Measurements from ENCODE around the gene ARX. TPM values are rescaled to one million over a fixed set of nuclear protein-coding genes. Genes with fewer than 3 reads are reported as not detected.

ARX gene
- total RNA-seq, 1 donor from 2014 or later = not detected

DNA sequence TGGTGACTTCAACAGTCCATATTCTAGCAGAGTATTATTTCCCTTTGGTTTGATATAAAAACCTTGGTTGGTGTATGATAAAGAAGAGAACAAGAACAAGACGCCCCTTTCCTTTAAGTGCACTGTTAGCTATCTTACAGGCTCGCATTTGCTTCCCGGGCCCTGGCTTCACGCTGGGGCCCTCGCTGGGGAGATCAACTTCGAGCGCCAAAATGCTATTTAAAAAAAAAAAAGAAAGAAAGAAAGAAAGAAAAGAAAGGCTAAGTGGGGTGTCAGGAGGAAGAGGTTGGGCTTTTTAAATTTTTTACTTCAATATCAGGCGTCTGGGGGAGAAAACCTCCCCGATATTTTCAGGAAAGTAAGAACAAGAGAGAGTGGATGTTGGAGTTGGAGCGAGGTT is 11.7 kb downstream of the ARX start:
- DNase-seq (no peak), ATAC-seq (no peak)
- intact Hi-C loops (cut with micrococcal nuclease) = no loop called here

DNA sequence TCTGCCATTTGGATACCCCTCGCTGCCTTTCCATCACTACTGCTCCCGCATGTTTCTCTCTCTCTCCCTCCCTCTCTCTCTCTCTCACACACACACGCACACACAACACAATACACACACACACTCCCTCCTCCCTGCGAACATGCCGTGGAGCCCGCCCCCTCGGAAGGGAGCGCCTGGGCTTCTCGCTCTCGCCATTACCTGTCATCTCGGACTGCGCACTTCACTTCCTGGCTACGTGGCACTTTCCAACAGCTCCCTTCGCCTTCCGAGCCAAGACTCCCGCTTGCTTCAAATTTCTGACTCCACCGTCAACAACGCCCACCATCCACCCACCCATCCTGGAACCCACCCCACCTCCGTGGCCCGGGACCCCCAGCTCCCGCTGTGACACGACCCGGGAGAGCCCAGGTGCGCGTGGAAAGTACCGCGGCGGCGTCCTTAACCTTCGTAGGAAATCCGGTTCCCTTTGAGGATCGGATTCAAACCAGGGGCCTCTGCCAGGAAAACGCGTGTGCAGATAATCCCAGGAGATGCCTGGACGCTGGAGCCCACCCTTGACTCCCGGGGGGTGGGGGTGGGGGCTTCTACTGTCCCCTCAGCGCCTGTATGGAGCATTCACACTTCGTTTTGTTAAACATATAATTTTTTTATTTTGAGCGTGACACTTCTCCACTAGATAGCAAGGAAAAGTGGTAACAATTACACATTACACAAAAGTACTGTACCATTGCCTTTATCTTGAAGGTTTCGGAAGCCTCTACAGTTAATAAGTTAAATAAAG is 12.5 kb downstream of the ARX start:
- no peak for DNase-seq
- intact Hi-C loops (cut with micrococcal nuclease) = no loop called here
- ATAC-seq = no peak

DNA sequence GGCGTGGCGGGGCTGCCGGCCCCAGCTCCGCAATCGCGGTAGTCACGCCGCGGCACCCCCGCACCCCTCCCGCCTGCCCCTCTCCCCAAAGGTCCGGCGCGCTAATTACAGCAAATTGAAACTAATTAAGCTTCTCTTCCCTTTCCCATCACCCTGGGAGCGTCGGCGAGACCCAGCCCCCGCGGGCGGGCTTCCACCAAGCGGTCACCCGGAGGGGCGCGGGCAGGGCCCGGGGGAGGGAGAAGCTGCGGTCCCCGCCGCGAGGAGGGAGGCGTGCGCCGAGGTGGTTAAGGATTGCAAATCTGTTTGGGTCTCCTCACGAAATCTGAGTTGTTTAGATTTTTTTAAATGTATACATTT is 13.1 kb downstream of the ARX start:
- intact Hi-C loops (cut with micrococcal nuclease) = no loop called here
- ATAC-seq = no peak
- no peak for DNase-seq

DNA sequence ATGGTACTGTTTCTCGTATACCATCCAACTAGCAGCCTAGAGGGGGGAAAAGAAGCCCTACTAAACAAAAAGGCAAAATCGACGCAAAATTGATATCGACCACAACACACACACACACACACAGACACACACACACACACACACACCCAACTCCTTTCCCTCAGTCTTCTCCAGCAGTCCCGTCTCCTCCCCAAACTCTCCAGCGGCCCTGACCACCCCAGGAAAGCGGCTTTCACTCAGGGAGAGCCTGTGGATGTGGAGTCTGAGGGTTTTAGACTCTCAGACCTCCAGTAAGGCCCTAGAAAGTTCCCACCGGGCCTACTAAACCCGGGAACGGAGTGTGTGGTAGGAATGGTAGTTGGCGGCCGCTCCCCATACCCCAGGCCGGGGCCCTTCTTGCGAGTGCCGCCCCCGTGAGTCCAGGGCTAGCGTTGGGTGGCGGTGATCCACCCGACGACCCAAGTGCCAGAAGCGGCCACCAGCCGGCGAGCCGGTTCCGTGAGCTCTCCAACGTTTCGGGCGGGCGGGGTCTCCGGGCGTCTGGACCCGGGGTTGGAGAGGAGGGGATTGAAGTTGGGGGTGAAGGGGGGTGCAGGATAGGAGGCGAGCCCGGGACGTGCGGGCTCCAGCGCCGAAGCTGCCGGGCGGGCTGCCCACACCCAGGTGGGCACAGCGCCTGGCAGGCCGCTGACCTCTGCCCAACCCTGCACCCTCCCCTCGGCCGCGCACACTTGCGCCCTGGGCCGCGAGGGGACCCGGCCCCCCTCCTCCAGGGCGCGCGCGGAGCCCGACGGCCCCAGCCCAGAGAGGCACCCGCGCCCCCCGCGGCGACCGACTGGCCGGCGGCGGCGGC is 13.7 kb downstream of the ARX start:
- no peak for ATAC-seq
- intact Hi-C loops (cut with micrococcal nuclease) = no loop called here
- no peak for DNase-seq

DNA sequence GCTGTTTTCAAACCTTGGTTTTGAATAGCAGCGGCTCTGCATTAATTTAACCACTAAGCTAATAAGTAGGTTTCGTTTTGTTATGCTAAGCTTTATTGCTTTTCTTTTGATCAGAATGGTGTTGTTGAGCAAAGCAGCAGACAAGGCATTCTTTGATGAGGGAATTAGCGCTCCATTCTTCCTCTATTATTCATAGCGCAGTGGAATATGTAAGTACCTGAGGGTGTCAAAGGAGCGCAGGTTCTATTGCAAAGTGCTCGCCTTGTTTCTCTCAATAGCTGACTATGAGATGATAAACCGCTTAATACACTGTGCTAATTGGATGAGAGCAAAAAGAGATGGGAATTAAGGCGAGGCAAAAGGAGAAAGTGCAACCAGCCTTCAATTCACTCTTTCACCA is 16.3 kb downstream of the ARX start:
- intact Hi-C loops (cut with micrococcal nuclease) = no loop called here
- ATAC-seq (no peak), DNase-seq (no peak)

DNA sequence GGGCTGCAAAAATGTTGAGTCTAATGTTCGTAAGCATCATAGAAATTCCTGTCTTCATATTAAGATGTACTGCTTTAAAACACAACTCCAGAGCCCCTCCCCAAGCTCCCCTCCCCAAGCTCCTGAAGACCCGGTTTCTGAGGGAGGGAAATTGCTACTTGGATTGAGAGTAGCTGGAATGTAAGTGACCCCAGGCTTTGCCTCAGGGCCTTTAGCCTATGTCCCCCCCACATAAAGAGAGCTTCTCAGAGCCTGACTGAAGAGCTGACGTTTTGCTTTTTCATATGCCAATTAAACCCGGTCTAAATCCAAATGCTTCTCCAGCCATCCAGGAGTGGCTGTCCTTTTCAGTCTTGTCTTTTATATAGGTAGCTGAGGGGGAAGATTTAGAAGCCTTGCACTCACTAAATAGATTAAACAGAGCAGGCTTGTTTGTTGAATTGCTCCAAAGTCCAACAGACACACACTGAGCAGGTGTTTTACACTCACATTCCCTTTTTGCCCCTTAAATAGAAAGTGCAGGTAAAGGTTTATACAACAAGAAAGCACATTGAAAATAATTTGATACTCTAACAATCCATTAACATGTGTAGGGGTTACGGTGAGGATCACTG is 19.6 kb downstream of the ARX start:
- intact Hi-C loops (cut with micrococcal nuclease) = no loop called here
- no peak for ATAC-seq
- DNase-seq = no peak

DNA sequence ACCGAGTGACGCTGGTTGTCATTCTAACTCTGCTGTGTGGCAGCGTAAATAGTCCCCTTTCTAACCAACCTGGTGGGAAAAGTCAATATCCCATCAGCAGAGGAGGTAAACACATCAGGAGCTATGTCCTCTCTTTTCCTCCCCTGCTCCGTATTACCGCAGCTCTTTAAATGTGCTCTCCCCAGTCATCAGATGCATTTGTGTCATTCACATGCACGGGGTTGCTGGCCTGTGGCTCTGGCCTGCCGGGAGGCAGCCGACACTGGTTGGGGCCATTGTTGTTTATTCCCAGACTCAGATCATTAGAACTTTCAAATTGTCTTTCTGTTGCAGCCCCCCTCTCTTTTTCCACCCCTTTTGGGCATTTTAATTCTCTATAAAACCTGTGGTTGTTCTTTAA is 21.9 kb downstream of the ARX start:
- DNase-seq (no peak), ATAC-seq (no peak)
- intact Hi-C loops (cut with micrococcal nuclease) = no loop called here

DNA sequence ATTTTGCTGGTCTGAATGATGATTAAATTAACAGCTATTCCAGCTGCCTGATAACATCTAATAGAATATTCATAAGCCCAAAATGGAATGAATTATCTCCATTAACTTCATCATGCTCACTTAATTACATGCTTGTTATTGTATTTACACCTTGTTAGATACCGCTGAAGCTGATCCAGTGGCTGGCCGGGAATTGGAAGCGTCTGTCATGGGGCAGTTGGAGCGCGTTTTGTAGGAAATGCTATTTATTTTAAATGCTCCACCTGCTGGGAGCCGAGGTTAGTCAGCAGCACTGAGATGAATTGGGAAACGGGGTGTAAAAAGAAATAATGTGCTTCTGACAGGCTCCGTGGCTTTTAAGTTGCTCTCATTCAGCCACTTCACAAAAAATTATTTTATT is 25.2 kb downstream of the ARX start:
- intact Hi-C loops (cut with micrococcal nuclease) = no loop called here
- ATAC-seq (no peak), DNase-seq (no peak)

DNA sequence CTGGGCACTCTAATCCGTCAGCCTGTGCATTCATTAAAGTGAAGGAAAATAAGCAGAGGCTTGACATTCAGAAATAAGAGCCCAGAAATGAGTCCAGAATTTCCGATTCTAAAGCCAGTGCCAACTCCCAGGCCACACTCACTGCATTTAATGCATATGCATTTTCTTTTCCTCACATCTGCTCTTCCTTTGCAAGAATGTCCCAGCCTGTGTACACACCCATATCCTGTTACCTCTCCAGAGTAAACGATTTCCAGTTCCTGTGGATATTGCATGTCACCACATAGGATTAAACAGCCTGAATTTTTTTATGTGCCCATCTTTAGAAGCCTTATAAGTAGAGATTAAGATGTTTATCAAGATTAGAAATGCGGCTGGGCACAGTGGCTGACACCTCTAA is 27.5 kb downstream of the ARX start:
- no peak for DNase-seq
- ATAC-seq = no peak
- intact Hi-C loops (cut with micrococcal nuclease) = no loop called here

DNA sequence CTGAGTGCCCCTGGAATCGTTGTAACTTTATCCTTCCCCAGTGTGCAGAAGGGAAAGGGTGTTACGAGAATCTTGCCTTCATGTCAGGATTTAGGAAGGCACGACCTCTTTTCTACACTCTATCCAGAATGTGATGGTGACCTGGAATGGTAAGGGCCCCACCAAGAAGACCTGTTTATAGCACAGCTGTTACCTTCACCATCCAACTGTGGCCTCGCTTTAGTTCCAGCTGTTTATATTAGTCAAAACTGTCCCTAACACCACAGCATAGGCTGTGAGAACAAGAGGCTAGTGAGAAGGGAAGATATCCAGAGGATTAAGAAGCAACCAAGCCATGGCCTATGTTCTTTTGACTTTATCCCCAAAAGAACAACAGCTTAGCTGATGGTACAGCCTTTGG is 28.0 kb downstream of the ARX start:
- intact Hi-C loops (cut with micrococcal nuclease) = no loop called here
- ATAC-seq (no peak), DNase-seq (no peak)

DNA sequence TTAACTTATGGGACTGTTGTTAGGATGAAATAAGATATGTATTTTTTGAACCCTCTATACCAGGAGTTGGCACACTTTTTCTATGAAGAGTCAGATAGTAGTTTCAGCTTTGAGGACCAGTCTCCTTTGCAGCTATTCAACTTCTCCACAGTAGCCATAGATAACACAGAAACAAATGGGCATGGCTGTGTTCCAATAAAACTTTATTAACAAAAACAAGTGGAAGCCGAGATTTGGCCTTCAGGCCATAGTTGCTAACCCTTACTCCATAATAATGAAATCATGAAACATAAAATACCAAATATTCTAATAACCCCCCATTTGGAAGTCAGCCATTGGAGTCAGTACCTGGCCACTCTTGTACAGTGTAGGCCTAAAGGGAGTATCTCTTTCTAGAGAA is 30.6 kb downstream of the ARX start:
- intact Hi-C loops (cut with micrococcal nuclease) = no loop called here
- DNase-seq = no peak
- ATAC-seq = no peak

DNA sequence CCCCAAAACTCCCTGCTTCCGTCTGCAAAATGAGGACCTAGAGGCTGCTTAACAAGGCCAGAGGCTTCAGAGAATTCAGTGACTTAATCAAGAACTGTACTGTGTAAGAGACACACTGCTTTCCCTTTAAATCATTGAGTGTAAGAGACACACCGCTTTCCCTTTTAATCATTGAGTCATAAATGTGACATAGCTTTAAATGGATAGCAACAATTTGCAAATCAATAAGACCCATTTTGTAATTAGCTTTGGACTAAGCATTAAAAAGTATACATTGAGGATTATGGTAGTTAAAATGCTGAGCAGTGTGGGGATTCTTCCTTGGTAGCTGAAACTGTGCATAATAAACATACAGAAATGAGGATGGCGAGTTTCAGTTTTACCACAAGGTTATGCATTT is 31.8 kb downstream of the ARX start:
- ATAC-seq (no peak), DNase-seq (no peak)
- intact Hi-C loops (cut with micrococcal nuclease) = no loop called here

DNA sequence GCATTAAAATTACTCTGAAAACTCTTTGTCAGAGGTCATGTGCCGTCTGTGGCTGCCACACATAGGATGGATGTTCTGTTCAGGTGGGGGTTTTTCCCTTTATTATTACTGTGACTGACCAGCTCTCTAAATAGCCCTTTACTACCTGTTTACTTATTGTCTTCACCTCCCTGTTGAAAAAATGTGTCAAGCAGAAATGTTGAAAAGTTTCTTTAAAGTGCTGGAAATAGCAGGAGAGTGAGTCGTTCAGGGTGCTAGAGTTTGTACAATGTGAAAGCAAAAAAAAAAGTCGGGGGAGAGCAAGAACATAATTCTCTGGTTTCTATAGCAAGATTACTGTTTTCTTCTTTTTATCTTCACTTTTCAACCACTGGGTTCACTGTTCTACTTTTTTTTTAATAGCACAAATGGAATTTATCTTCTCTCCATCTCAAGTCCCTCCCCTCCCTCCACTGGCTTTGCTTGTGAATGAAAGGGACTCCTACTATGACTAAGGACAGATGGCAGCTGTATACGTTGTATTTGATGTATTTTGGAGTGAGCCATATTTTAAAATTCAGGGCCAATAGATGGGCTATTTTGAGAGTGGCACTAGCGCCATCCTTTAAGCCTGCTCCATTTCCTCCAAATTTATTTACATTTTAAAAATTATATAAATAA is 33.3 kb downstream of the ARX start:
- DNase-seq (no peak), ATAC-seq (no peak)
- intact Hi-C loops (cut with micrococcal nuclease) = no loop called here

DNA sequence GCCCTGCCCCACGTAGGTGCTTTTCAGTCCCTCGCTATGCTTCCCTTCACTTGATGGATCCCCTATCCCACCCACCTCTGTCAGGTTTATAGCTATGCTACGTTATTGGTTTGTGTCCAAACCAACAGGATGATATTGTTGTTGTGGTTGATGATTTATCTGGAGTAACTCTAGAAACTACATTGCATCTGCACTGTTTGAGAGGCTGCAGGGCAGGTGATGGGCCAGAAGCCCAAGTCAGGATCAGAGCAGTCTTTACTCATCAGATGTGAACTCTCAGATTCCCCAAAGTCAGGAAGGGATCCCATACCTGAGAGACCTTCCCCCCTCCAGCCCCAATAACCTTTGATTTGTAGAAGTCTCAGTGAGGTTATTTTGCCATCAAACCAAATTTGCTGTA is 34.7 kb downstream of the ARX start:
- no peak for DNase-seq
- intact Hi-C loops (cut with micrococcal nuclease) = no loop called here
- ATAC-seq = no peak

DNA sequence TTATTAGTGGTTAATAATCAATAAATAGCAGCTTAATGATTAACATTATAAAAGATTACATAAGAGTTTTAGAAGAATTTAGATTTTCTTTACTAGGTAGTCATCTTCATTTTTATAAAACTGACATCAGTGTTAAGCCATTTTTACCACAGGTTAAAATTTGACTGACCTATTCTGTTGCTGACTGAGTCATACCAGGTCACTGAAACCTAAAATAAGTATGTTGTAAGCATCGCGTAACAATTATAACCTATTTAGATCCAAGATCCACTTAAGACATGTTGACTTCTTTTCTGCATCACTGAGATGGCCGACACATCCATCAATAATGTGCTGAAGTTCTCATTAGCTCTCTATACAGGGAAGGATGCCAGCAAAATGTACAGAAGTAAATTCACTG is 36.7 kb downstream of the ARX start:
- DNase-seq = no peak

DNA sequence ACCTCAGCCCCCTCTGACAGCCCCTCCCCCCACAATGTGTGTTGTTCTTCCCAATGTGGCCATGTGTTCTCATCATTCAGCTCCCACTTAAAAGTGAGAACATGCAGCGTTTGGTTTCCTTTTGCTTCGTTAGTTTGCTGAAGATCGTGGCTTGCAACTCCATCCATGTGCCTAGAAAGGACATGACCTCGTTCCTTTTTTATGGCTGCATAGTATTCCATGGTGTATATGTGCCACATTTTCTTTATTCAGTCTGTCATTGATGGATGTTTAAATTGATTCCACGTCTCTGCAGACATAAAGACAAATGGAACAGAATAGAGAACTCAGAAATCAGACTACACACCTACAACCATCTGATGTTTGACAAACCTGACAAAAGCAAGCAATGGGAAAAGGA is 46.0 kb downstream of the ARX start:
- DNase-seq = no peak
- intact Hi-C loops (cut with micrococcal nuclease) = no loop called here
- no peak for ATAC-seq

More for the DNA sequence above, 36.7 kb downstream of the ARX start:
- ATAC-seq = no peak
- intact Hi-C loops (cut with micrococcal nuclease) = no loop called here

DNA sequence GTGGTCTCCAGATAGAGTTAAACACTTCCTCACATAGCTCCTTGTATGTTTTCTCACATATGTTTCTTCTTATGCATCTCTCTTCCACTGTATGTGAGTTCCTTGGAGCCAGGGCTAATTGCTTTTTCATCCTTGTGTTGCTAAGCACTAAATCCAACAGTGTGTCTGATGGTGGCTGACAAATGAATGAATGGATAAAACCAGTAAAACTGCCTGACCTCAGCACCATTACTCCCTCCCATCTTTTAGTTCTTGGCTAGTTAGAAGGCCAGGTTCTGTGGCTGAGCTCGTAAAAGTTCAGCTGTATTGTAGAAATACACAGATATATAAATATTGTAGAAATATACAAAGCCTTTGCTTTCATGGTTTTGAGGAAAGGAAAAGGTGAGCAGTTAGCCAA is 50.4 kb downstream of the ARX start:
- DNase-seq (no peak), ATAC-seq (no peak)
- intact Hi-C loops (cut with micrococcal nuclease) = no loop called here

DNA sequence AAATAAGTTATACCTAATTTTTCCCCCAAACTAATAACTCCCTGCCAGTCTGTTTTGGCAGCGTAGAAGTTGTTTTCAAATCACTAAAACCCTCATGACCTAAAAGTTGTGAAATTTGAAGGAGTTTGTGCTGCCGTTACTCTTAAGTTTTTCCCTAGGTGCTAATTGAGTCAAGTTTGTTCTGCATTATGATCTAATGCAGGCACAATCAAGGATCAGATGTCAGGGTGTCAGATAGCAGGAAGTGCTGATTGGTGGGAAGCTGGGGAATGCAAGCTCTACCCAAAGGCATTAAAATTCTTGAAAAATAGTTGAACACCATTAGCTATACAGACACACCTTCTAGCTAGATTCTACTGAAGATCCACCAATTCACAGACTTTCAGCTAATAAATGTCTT is 51.9 kb downstream of the ARX start:
- DNase-seq (no peak), ATAC-seq (no peak)
- intact Hi-C loops (cut with micrococcal nuclease) = no loop called here

DNA sequence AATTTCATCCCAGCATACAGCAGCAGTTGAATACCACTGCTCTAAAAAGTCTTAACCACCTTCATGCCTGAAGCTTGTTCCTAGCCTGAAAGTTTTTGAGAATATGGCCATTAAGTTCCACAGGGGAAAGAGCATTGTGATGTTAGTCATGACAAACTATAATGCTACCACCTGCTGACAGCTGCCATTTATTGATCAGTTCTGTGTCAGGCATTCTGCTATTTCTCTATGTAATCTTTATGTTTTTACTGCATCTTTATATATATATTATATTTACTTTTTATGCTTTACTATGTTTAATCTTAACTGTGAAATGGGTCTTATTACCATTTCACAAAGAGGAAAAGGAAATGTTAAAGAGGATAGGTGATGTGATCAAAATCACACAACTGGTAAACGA is 54.0 kb downstream of the ARX start:
- intact Hi-C loops (cut with micrococcal nuclease) = no loop called here
- DNase-seq = no peak
- ATAC-seq = no peak

DNA sequence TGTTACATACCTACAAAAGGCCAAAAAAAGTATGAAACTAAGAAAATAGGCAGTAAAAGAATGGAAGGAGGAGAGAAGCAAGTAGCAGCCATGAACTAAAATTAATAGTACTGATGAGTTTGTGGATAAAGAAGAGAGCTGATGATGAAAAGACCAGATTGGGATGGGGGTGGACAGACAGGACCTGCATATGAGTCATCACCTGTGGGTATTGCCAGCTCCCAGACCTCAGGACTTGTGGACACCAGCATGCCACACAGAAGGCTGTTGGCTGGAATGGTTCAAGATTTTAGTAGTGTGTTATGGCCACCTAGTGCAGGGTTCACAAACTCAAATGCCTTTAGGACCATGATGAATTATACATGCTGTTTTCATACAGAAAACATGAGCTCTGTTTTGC is 58.9 kb downstream of the ARX start:
- ATAC-seq = no peak
- no peak for DNase-seq
- intact Hi-C loops (cut with micrococcal nuclease) = no loop called here
